NB4 (cell line): ENCODE results near the gene ZSWIM8.

Experiments
- DNase-seq: peaks from one replicate; pipeline ENCODE4 v3.0.0; 2010; ENCODE audit warnings: low read depth
- H3K4me3 ChIP-seq: one replicate; pipeline ENCODE4 v1.5.1; 2011; ENCODE audit warnings: mild to moderate bottlenecking, low read depth, low read length, moderate library complexity
- MYC ChIP-seq: IDR thresholded peaks from 2 replicates; pipeline ENCODE4 v1.6.1; 2011; ENCODE audit warnings: low read depth, low read length
- POLR2A ChIP-seq: IDR thresholded peaks from 2 replicates; pipeline ENCODE4 v1.6.1; 2011; ENCODE audit warnings: mild to moderate bottlenecking; ENCODE audit not compliant: insufficient read length; ENCODE audit errors: extremely low read depth
- TF ChIP-seq, protein P1 (sequence below): IDR thresholded peaks from one replicate; pipeline ENCODE4 v1.5.1; 2012; ENCODE audit warnings: low read depth, low read length
- TF ChIP-seq, protein P2 (sequence below): IDR thresholded peaks from 2 replicates; pipeline ENCODE4 v1.6.1; 2011; ENCODE audit warnings: low read depth, low read length

Gene ZSWIM8

DNA sequence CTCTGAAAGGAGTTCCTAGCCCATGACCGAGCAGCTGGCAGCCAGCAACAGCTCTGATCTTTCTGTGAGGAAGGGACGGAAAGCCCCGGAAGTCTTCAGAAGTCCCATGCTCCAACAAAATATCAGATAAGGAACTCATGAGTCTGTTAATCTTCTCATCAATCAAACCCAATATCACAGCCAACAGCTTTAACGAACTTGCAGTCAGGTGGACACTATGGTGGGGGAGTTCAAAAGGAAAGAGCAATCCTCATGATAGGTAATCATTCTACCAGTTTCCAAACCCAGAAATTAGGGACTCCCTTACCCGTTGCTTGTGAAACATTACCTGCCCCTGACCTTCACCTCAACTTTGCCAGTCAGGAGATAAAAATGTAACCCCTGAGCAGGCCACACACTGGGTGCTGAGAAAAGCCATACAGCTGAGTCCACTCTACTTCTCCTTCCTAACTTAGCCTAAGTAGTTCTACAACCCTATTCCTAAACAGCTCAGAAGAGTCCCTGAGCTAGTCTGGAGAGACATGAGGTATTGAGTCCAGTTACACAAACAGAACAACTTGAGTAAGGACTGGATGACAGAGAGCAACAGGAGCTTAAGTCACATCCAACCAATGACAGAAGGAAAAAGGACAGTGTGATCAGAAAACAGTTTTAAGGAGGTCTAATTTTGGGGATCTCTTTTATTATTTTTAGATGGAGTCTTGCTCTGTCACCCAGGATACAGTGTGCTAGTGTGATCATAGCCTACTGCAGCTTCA, 23.8 kb downstream of the ZSWIM8 start:
- TF ChIP-seq, protein P1, sequence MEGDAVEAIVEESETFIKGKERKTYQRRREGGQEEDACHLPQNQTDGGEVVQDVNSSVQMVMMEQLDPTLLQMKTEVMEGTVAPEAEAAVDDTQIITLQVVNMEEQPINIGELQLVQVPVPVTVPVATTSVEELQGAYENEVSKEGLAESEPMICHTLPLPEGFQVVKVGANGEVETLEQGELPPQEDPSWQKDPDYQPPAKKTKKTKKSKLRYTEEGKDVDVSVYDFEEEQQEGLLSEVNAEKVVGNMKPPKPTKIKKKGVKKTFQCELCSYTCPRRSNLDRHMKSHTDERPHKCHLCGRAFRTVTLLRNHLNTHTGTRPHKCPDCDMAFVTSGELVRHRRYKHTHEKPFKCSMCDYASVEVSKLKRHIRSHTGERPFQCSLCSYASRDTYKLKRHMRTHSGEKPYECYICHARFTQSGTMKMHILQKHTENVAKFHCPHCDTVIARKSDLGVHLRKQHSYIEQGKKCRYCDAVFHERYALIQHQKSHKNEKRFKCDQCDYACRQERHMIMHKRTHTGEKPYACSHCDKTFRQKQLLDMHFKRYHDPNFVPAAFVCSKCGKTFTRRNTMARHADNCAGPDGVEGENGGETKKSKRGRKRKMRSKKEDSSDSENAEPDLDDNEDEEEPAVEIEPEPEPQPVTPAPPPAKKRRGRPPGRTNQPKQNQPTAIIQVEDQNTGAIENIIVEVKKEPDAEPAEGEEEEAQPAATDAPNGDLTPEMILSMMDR = no peak
- TF ChIP-seq MYC (no peak), POLR2A (no peak)
- TF ChIP-seq, protein P2, sequence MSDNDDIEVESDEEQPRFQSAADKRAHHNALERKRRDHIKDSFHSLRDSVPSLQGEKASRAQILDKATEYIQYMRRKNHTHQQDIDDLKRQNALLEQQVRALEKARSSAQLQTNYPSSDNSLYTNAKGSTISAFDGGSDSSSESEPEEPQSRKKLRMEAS = no peak
- DNase-seq = no peak

DNA sequence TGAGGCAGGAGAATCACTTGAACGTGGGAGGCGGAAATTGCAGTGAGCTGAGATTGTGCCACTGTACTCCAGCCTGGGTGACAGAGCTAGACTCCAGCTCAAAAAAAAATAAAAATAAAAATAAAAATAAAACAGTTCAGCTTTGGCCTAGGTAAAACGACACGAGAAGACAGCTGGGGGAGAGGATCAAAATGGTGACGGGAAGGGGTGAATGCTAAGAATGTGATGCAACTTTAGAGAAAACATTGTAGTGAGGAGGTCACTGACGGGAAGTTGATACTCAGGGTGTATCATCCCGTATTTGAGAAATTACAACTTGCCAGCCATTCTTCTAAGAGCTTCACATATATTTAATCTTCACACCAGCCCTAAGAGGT, 24.9 kb downstream of the ZSWIM8 start:
- TF ChIP-seq, protein P2 = no peak
- TF ChIP-seq, protein P1 = no peak
- TF ChIP-seq MYC = no peak
- no peak for TF ChIP-seq POLR2A

More for the DNA sequence above, 23.8 kb downstream of the ZSWIM8 start:
- H3K4me3 ChIP-seq = no peak overlapping the region

DNA sequence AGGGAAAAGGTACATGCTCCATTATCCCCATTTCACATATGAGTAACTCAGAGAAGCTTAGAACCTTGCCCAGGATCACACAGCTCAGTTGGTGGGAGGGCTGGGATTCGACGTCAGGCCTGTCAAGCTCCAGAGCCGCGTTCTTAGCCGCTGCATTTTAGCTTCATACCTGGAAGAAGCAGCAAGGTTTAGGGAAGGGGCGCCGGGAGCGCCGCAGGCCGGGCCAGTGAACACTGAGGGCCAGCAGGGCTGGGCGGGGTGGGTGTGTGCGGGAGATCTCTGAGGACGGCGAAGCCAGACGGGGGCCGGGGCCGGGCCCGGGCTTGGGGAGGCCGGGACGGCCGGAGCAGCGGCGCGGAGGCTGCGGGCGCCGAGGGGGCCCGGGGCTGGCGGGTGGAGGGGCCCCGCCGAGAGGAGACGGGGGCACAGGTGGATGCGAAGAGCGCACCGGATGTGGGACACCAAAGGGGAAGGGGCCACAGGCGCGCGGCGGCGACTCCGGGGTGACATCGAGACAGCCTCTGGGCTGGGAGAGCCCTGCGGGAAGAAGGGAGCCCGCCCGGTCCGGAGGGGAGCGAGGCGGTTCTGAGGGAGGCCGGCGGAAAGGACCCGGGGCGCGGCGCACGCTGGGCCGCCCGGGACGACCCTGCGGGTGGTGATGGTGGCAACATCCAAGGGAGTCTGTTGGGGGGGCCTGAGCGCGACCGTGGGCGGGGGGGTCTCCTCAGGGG, 25.5 kb downstream of the ZSWIM8 start:
- peak; percentile 74 for DNase-seq

More for the DNA sequence above, 24.9 kb downstream of the ZSWIM8 start:
- H3K4me3 ChIP-seq = peak overlapping the region; percentile 62
- DNase-seq = no peak

DNA sequence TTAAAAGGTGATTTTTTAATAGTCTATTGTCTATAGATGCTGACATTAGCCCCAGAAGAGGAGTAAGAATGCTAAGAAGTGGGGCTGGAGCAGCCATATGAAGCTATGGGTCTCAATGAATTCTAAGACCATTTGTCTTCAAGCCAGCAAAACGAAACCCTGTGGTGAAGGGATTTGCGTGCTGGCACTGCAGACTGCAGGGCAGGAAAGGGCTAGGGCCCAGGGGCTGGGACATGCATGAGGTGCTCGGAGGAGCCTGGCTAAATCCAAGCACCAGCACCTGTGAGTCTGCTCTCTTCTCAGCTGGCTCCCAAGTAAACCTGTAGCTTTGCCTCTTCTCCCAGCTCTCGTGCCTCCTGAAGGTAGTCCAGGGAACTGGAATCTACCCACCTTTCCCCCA, 27.3 kb downstream of the ZSWIM8 start:
- TF ChIP-seq POLR2A (no peak), MYC (no peak)
- TF ChIP-seq, protein P1 = no peak
- TF ChIP-seq, protein P2 = no peak
- no peak for DNase-seq
- no peak overlapping the region for H3K4me3 ChIP-seq

More for the DNA sequence above, 25.5 kb downstream of the ZSWIM8 start:
- TF ChIP-seq MYC (peak; percentile 25; the same call in 1 of the 2 replicates), POLR2A (no peak)
- peak overlapping the region; percentile 62 for H3K4me3 ChIP-seq

DNA sequence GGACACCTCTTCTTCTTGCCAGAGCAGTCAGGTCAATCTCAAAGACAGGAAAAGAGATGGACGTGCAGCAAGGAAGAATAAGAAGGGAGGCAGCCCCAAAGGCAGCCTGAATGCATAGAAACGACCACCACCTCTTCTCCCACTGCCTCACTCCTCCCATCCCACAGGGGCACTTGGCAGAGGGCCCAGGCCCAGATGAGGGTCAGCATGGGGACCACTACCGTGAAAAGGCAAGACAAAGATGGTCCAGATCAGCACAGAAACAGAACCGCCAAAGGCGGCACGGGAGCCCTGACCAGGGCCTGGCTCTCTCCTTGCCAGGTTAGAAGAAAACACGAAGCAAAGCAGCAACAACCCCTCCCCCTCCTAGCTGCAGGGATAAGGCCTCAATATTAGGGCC, 27.9 kb downstream of the ZSWIM8 start:
- H3K4me3 ChIP-seq = no peak overlapping the region
- TF ChIP-seq, protein P1 = no peak
- no peak for TF ChIP-seq POLR2A
- no peak for DNase-seq

DNA sequence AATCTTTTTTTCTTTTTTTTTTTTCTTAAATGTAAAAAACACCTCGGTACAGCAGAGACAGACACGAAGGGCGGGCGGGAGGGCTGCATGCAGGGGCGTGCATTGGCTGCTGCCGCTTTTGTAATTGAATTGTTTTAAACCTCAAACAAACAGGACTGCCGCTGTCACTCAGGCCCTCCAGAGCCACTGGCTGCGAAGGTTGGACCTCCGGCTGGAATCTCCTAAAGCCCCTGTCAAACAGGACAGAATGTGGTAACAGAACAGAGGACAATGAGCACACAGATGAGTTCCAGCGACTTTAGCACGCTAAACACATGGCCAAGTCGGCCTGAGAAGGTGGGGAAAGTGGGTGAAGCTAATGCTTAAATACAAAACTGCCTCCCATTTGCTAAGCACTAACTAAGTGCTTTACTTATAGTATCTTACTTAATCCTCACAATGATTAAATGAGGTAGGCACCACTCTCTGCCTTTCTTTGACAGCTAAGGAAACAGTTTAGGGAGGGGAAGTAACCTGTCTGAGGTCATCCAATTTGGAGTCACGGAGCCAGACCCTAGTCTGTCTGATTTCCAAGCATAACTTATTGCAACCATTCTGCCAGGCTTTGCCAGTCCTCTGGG, 29.0 kb downstream of the ZSWIM8 start:
- H3K4me3 ChIP-seq = no peak overlapping the region
- TF ChIP-seq MYC (no peak), POLR2A (no peak)
- TF ChIP-seq, protein P2 = no peak
- TF ChIP-seq, protein P1 = no peak
- no peak for DNase-seq
